Adrenal gland (tissue), 5 donors: ENCODE data around the gene USB1.

Experiments used
- POLR2A ChIP-seq, 2 donors: fragments of 450-650 bp; IDR thresholded peaks; one replicate each; pipeline ENCODE4 v1.6.1; 2017; ENCODE audit warnings: antibody characterized with exemption in 2 of 2, mild to moderate bottlenecking in 2 of 2, moderate library complexity in 1 of 2
- TF ChIP-seq, protein P1 (sequence below), 6 experiments: fragments of 450-650 bp in 4 of 6; fragments of 200-600 bp in 2 of 6; sonication (generic) in 1 of 6; IDR thresholded peaks; 1 replicate in 5 of 6; 2 replicates in 1 of 6; pipeline versions ENCODE4 v1.5.1 to v1.8.0; 2016 to 2021; ENCODE audit warnings: antibody characterized with exemption in 6 of 6, mild to moderate bottlenecking in 2 of 6, moderate library complexity in 1 of 6
- donor health status: DM: no; HTN: no; CAD: no.

DNA sequence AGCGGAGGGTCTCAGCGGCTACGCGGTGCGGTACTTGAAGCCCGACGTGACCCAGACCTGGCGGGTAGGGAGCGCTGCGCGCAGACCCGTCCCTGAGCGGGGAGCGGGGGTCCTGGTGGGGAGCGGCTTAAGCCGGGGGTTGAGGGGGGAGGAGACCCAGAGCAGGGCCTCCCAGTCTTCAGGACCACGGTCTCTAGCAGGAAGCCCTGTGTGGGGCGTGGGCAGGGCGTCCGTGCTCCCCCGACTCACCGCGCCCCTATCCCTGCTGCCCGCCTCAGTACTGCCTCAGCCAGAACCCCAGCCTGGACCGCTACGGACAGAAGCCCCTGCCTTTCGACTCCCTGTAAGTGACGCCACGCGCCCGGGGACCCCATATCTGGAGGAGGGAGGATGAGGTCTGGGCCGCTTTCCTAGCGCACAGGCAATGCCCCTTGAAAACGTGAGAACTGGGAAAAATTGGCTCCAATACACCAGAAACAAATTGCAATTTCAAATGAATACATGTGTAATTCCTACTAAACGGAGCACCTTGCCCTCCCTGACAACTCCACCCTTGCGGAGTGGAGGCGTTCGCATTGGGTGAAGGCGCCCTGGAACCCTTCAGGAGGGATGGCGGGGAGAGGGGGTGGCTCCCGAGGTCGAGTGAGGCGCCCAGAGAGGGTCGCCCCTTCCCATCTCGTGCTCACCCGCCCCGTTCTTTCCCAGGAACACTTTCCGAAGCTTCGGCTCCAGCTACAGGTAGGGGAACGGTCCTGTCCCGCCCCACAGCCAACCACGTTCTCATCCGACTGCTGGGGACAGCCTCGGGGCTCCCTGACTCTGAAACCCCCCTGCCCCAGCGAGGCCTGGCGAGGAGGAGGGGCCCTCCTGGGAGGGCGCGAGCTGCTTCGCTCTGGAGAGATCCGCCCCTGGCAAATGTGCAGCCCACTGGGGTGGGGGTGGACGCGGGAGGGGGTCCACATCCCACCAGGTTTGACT lies 15.7 kb upstream of the USB1 start:
- no peak for TF ChIP-seq POLR2A (IDR thresholded peaks at IDR 0.05)
- TF ChIP-seq, protein P1, sequence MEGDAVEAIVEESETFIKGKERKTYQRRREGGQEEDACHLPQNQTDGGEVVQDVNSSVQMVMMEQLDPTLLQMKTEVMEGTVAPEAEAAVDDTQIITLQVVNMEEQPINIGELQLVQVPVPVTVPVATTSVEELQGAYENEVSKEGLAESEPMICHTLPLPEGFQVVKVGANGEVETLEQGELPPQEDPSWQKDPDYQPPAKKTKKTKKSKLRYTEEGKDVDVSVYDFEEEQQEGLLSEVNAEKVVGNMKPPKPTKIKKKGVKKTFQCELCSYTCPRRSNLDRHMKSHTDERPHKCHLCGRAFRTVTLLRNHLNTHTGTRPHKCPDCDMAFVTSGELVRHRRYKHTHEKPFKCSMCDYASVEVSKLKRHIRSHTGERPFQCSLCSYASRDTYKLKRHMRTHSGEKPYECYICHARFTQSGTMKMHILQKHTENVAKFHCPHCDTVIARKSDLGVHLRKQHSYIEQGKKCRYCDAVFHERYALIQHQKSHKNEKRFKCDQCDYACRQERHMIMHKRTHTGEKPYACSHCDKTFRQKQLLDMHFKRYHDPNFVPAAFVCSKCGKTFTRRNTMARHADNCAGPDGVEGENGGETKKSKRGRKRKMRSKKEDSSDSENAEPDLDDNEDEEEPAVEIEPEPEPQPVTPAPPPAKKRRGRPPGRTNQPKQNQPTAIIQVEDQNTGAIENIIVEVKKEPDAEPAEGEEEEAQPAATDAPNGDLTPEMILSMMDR (IDR thresholded peaks at IDR 0.05) = no peak
